Stimulated activated CD4-positive, alpha-beta T cell treated with anti-CD3 and anti-CD28 coated beads, Interleukin-2, amount 100 ng/mL, for 24 hours (primary cell): ENCODE results near the gene NET1.

Experiments used
- DNase-seq, 2 donors: peaks; one replicate each; pipeline ENCODE4 v3.0.0-alpha.2; 2020

NET1 gene

DNA sequence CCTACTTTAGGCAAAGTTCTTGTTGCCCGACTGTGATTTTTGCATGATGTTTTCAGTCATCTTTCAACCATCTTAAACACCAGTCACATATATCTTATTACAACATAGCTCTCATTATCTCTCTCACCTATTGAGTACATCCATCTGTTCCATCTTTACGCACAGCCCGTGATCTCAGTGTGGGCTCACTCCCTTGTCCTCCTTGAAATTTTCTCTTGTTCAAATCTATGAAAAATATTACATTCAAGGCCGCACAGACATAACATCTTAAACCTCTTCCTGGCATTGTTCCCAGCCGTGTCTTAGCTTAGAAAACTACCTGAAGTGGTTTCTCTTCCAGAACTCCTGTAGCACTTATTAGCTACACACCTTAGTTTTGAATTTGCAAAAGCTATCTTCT is 32.6 kb downstream of the NET1 start:
- DNase-seq, result no peak

GRCh38 chr10:5446390-5446926 is 34.1 kb downstream of the NET1 start:
- peak; percentile 82 to 84 for DNase-seq

DNA sequence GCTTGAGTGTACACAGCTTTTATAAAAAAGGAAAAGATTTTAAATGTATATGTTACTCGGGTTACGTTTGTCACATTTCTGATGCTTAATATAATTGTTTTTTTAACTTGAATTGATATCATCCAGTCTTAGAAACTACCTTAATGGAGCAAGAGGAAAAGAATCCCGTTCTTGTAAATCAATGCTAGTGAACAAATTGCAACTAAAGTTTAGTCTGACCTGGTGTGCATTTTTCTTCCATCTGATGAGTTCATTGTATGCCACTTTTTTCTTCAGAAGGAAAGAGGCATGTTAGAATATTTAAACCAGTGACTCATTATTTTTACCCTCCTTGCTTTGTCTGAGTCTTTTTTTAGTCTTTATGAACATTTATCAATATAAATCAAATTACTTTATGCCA is 34.7 kb downstream of the NET1 start:
- no peak for DNase-seq

GRCh38 chr10:5447611-5448071 is 35.3 kb downstream of the NET1 start:
- no peak for DNase-seq

- no peak for DNase-seq
These were observed 36.1 kb downstream of the NET1 start for GRCh38 chr10:5448333-5449001.

DNA sequence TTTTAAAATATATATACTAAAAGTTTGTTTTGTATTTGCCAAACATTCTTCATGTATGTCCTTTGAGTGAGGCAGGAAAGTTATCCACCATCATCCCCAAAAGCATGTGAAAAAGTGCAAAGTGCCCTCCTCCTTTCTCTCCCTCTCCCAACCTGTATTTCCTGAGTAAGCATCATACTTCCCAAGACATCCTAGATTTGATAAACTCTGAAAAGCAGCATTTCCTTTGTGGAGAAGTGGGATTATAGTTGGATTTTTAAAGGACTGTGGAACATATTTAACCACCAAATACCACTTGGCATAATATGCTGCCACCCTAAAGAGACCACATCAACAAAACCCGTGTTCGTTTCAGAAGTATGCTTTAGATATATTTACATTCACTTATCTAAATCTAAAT is 36.9 kb downstream of the NET1 start:
- DNase-seq, result no peak

GRCh38 chr10:5449823-5450222 is 37.5 kb downstream of the NET1 start:
- no peak for DNase-seq

DNA sequence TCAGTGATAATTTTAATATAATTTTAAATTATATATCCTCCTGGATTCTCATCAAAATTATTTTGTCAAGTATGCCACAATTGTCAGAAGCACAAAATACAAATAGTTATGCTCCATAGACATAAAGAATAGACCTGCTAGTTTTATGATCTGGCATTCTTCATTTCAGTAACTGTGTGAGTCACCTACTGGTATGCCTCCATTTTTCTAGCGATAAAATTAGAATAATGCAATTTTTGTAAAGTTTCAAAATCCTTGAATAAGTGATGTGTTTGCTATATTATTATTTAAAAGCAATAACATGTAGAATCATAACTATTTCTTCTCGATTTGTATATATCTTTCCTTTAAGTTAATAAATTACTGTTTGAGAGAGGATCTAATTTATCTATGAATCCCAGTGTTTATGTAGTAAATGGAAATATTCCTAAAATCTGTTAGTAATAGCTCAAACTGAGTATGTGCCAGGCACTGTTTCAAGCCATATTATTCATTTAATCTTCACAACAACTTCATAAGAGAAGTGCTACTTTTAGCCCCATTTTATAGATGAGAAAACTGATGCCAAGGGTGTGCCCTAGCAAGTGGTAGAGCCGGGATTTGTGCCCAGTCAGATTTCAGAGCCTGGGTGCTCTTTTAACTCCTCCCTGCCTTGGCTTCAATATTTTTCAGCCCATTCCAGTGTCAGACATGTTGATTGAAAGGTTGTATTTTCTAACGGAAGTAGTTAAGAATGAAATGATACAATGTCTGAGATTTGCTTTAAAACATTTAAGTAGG is 38.4 kb downstream of the NET1 start:
- DNase-seq, result no peak

DNA sequence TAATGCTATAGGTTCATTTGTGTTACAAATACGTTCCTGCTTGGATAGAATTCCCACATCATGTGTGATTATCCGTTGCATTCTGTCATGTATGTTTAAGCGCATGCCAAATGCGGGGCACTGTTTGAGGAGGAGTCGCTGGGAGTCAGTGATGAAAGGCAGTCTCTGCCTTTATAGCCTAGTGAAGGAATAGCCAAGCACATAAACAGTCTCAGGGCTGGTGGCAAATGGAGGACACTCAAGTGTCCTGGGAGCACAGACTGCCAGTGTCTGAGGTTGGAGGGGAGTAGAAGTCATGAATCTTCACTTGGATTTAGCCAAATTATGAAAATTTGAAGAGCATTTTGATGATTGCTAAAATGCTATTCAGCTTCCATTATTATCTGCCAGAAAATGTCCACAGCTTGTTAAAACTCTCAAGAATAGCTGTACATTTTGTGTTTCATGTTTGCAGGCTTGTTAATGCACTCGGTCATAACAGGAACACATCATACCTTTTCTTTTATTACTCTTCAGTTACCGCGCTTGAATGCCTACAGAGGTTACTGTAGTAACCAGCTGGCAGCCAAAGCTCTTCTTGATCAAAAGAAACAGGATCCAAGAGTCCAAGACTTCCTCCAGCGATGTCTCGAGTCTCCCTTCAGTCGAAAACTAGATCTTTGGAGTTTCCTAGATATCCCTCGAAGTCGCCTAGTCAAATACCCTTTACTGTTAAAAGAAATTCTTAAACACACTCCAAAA is 41.6 kb downstream of the NET1 start:
- no peak for DNase-seq

DNA sequence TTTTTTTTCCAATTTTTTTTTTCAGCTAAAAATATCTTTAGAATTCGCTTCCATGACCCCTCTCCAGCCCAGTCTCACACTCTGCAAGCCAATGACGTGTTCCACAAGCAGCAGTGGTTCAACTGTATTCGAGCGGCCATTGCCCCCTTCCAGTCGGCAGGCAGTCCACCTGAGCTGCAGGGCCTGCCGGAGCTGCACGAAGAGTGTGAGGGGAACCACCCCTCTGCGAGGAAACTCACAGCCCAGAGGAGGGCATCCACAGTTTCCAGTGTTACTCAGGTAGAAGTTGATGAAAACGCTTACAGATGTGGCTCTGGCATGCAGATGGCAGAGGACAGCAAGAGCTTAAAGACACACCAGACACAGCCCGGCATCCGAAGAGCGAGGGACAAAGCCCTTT is 44.2 kb downstream of the NET1 start:
- no peak for DNase-seq

DNA sequence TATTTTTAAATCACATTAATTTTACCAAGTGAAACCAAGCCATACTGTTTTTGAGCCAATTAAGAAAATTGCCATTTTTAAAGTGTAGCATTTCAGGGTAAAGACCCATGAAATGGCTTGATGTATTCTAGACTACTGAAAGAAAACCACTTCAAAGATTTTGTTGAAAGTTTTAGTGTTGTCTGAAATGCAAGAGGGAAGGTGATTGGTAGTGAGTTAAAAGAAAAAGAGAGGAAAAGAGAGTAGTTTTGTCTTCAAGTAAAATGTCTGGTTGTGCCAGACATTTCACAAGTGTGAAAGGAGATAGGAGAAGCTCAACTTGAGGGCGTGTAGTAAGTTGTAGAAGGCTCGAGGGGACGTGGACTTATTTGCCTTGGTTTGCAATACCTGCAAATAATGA is 45.4 kb downstream of the NET1 start:
- DNase-seq, result no peak

GRCh38 chr10:5458425-5458824 is 46.1 kb downstream of the NET1 start:
- DNase-seq, result no peak

- DNase-seq, result no peak
These were observed 46.8 kb downstream of the NET1 start for GRCh38 chr10:5458949-5459747.

- DNase-seq, result no peak
These were observed 48.3 kb downstream of the NET1 start for GRCh38 chr10:5460468-5461202.

DNA sequence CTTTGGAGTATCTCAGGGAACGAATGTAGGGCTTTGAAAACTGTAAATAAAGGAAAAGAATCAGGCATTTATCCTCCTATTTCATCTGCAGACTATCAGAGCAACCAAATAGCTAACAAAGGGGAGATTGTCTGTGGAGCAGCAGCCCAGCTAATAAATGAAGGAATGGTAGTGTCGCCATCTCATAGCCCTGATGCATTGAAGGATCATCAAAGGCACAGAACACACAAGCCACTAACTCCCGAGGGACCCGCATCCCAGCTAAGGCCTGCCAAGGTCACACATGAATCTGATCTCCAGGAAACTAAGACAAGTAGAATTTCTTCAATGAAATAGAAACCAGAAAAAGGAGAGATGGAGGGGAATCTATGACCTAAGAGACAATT is 48.8 kb downstream of the NET1 start:
- DNase-seq, result no peak

- DNase-seq, result no peak
These were observed 49.8 kb downstream of the NET1 start for GRCh38 chr10:5461914-5462840.

GRCh38 chr10:5462841-5463293 is 50.5 kb downstream of the NET1 start:
- DNase-seq, result no peak

DNA sequence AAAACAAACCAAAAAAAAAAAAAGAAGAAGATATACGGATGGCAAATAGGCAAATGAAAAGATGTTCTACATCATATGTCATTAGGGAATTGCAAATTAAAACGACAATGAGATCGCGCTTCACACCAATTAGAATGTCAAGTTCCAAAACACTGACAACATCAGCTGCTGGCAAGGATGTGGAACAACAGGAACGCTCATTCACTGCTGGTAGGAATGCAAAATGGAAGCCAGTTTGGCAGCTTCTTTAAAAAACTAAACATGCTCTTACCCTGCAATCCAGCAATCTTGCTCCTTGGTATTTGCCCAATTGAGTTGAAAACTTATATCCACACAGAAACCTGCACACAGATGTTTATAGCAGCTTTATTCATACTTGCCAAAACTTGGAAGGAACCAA is 52.2 kb downstream of the NET1 start:
- DNase-seq, result no peak

DNA sequence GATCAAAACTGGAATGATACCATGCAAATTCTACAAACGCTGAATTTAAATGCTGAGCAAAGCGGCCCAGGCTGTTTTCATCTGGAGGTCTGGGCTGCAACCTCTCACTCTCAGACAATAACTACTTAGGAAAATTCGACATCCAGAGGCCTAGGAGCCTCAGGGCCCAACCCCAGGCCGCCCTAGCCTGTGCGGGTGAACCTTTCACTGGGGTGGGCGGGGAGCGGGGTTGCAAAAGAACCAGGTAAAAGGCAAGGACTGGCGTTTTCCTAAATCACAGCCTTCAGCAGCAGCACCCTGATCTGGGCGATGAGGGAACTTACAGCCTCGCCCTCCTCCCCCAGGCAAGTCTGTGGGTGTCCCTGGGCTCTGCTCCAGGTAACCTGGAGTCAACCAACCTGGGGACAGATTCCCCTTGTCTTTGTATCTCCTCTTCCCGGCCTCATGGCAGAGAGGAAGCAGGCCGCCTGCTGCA is 53.7 kb downstream of the NET1 start:
- DNase-seq, result no peak

GRCh38 chr10:5466451-5467206 is 54.3 kb downstream of the NET1 start:
- DNase-seq, result no peak
